Transverse colon (tissue), 4 donors: ENCODE measurements around the gene POU2F3.

Experiments used
- CTCF ChIP-seq, 5 experiments: fragments of 200-600 bp in 3 of 5; fragments of 450-650 bp in 2 of 5; sonication (generic) in 3 of 5; IDR thresholded peaks; 1 replicate in 2 of 5; 2 replicates in 3 of 5; pipeline ENCODE4 v1.5.1; 2016 to 2017; ENCODE audit warnings: antibody characterized with exemption in 5 of 5, inconsistent platforms in 3 of 5, mild to moderate bottlenecking in 2 of 5, moderate library complexity in 1 of 5
- POLR2AphosphoS5 ChIP-seq, 3 donors: sonication (generic); formaldehyde crosslinking; IDR thresholded peaks; one replicate each; pipeline ENCODE4 v1.6.1; 2016; ENCODE audit warnings: antibody characterized with exemption in 3 of 3

GRCh38 chr11:120195601-120196320 is 44.2 kb upstream of the POU2F3 start:
- no peak for TF ChIP-seq CTCF (IDR thresholded peaks at IDR 0.05)
- no peak for TF ChIP-seq POLR2AphosphoS5 (IDR thresholded peaks at IDR 0.05)
